Measurements from ENCODE around the gene CTSE.

Gene CTSE

DNA sequence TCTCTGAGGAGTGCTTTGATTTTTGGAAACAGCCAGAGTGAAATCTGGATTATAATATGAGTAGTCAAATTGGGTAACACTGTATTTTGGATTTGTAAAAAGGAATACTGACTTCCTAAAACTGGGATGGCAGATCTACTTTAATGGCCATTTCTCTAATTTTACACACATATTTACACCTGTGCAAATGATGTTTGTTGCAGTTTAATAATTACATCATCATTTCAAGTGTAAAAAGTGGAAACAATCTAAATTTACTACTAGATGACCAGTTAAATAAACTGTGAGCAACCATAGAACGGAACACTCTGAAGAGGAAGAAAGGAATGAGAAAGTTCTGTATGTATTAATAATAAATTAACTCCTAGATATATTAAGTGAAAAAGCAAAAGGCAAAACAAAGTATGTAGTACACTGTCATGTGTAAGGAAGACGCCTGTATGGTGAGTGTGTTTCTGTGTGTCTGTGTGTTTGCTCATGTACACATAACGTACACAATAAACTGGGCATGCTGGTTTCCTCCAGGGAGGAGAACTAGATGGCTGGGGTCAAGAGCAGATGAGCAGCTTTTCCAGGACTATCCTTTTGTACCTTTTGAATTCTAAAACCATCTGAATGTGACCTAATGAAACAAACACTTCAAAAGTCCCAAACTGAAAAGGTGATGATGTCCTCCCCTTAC lies 26.4 kb upstream of the CTSE start:
- DNase-seq (ENCODE audit: low read depth) = no peak

DNA sequence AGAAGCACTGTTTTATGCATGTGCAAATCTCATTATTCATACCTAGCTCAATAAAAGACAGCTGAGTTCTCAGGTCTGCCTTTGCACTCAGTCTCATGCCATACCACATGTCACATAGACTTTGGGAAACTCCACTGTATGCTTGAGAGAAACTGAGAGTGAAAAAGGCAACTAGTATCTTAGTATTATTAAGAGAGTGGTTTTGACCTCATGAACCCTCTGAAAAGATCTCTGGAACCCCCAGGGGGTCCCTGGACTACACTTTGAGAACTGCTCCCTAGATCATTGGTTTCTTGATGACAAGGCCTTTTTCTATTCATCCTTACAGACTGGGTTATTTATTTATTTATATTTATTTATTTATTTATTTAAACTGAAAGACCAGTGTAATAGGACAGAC lies 25.6 kb upstream of the CTSE start:
- no peak for DNase-seq (ENCODE audit: low read depth)

DNA sequence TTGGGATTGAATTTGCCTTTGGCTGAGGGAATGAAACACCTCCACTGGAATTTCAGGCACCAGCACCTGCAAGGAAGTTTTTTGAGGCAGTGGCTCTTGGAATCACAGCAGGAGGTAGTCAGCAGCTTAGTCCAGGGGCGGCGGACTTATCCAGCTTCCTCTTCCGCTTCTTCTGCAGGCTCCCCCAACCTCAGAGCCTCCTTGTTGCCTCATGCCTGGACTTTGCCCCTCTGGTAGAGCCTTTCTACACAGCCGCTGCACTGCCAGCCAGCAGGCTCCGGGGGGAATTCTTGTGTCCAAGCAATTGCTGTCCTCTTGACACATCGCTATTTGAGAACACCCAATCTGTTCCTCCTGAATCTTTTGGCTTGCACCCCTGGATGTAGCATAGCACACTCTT lies 24.9 kb upstream of the CTSE start:
- DNase-seq (ENCODE audit: low read depth) = no peak

DNA sequence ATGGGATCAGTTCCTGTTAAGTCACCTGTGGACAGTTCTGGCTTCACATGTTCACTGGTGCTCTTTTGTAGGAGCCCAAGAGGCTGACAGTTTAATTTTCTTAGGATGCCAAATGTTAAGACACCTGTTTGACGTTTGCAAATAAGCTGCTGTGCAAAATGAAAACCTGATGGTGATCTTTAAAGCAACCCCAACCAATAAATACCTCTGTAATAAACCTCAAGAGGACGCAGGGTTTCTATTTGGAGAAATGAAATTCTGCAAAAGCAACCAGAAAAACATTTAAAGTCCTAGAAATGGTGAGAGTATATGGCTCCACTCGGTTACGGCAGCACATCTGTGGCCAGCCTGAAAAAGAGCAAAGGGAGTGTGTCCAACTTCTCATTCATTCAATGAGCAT lies 23.6 kb upstream of the CTSE start:
- no peak for DNase-seq (ENCODE audit: low read depth)

- no peak for DNase-seq (ENCODE audit: low read depth)
These were observed 17.9 kb upstream of the CTSE start for GRCh38 chr1:206041640-206042039.

DNA sequence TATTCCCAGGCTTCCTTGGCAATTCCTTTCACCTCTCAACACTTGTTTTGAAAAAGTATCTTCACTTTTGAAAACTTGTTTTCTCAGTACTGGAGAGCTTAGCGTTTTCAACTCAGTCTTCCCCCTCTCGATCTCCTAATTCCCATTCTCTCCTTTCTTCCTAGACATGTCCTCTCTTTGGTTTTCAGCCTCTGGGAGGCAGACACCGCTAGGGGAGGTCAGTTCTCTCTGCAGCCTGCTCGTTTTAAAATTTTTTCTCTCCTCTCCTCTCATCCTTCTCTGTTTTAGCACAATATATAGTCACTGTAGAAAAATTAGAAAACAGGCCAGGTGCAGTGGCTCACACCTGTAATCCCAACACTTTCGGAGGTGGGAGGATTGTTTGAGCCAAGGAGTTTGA lies 16.6 kb upstream of the CTSE start:
- DNase-seq (ENCODE audit: low read depth) = no peak

DNA sequence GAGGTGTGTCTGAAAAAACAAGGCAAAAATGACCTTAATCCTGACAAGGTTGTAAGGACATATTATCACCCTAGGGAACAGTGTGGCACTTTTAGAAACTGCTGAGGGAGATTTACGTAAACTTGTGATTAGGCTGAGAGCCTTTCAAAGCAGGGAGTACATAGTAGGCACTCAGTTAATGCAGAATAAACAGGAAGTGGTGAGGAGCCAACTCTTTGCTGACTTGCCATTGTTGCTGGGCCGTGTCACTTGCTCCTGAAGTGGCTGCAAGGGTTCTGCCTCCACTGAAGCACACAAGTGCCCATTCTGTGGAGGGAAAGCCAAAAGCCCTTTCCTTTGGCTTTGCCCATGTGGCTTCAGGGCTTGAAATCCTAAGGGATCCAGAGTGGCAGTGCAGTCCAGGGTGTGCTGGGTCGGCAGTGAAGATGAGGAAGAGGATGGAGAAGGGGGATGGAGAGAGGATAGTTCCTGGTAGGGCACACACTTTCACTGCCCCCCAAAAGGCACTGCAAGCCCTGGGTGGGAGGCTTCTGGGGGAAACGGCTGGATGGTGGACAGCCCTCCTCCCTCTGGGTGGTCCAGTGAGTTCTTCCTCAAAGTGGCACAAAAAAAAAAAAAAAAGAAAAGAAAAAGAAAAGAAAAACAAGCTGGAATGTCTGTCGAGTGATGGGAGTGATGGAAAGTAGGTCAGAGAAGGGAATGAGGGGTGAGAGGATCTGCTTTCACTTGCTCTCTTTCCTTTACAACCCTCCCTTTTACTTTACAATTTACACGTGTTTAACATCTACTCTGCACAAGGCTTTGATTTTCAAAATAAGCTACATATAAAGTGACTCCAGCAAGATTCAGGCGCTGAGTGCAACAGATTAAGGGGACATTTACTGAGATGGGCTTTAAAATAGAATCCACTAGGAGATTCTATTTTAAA lies 15.6 kb upstream of the CTSE start:
- DNase-seq (ENCODE audit: low read depth) = no peak

- DNase-seq (ENCODE audit: low read depth) = no peak
These were observed 13.9 kb upstream of the CTSE start for GRCh38 chr1:206037581-206037980.

DNA sequence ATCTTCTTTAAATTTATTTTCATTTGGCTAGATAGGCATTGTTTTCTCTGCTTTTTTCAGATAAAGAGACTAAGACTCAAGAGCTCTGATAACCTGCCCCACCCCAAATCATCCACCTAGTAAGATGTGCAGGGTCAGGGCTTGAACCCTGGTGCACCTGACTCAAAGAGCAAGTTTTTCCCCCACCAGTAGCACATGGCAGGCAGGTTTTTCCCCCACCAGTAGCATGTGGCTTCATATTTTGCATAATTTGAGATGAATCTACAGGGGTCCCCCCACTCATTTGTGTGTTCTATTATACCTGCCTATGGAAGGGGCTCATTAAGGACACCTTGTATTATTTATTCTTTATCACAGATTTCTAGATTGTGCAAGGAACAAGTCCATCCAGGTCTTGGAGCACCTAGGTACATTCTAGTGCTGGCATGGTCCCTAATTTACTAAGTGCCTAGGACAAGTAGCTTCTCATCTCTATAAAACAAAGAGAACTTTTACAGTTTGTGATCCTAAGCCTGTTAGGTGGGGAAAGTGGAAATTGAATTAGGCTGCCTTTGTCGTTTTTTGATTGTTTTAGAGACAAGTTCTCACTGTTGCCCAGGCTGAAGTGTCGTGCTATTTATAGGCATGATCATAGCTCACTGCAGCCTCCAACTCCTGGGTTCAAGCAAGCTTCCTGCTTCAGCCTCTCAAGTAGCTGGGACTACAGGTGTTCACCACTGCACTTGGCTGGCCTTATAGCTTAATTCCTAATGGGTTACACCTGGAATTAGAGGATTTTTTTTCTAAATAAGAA lies 13.2 kb upstream of the CTSE start:
- DNase-seq (ENCODE audit: low read depth) = no peak

- no peak for DNase-seq (ENCODE audit: low read depth)
These were observed 11.3 kb upstream of the CTSE start for GRCh38 chr1:206035027-206035426.

DNA sequence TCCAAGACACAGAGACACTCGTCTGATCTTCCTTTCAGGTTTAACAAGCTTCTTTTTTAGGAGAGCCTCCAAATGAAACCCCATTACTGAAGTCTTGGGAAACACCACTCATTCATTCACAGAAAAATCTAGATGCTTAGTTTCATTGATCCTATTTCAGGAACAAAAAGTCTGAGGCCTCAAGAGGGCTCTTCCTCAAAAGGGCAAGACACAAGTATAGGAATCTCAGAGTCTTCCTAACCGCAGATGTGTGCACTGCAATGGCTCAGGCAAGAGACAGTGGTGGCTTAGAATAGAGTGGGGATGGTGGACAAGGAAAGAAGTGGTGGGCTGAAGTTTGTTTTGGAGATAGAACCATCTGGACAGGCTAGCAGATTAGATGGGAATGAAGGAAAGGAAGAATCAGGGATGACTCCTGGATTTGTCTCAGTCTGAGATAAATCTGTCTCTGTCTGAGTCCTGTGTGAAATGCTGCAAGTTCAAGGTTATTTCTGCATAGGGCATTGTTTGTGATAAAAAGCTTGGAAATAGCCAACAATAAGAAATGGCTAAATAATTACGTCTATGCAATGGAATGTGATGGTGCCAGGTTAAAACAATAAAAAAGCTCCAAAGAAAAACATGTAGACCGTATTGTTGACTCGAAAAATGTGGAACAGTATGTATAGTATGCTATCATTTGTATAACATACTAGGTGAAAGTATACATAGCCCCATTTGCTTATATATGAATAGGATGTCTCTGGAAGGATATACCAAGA lies 8.9 kb upstream of the CTSE start:
- DNase-seq (ENCODE audit: low read depth) = no peak

DNA sequence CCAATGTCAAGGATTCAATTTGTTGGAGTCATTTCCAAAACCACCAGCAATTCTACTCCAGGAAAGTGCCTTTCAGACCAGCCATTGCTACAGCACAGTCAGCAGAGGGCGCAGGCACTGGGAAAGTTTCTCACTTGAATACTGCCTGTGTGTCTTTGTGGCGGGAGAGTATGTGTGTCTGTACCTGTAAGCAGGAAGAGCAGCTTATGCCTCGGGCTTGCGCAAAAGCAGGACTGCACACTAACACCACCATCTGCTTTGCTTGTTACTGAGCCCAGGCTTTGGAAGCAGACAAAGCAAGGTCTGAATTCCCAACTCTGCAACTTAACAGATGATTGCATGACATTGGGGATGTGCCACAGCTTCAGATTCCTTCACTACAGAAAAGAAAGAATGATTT lies 7.0 kb upstream of the CTSE start:
- peak; percentile 49 for DNase-seq (ENCODE audit: low read depth)

GRCh38 chr1:206030191-206030590 lies 6.5 kb upstream of the CTSE start:
- DNase-seq (ENCODE audit: low read depth) = no peak

- peak; percentile 3 for DNase-seq (ENCODE audit: low read depth)
These were observed 5.8 kb upstream of the CTSE start for GRCh38 chr1:206029484-206029883.

DNA sequence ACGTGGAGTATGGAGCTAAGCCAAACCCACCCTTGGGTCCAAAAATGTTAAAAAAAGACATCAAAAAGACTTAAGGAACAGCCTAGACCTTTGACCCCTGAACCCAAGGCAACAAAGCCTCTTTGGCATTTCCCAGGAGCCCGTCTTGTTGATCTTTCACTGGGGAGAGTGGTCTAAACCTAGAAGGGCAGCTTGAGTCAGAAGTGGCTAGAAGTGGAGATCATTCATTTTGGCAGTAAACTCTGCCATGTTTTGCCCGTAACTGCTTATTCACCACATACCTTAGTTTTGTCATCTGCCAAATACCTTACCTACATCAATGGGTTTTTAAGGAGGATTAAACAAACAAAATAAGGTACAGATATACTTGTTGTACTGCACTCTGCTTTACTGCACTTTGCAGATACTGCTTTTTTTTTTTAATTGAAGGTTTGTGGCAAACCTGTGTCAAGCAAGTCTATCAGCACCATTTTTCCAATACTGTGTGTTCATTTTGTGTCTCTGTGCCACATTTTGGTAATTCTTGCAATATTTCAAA lies 1.7 kb upstream of the CTSE start:
- DNase-seq (ENCODE audit: low read depth) = no peak

- DNase-seq (ENCODE audit: low read depth) = no peak
These were observed 929 bp downstream of the CTSE start for GRCh38 chr1:206022766-206023165.

GRCh38 chr1:206021626-206022365 lies 1.9 kb downstream of the CTSE start:
- DNase-seq (ENCODE audit: low read depth) = no peak

GRCh38 chr1:206021008-206021625 lies 2.6 kb downstream of the CTSE start:
- no peak for DNase-seq (ENCODE audit: low read depth)

DNA sequence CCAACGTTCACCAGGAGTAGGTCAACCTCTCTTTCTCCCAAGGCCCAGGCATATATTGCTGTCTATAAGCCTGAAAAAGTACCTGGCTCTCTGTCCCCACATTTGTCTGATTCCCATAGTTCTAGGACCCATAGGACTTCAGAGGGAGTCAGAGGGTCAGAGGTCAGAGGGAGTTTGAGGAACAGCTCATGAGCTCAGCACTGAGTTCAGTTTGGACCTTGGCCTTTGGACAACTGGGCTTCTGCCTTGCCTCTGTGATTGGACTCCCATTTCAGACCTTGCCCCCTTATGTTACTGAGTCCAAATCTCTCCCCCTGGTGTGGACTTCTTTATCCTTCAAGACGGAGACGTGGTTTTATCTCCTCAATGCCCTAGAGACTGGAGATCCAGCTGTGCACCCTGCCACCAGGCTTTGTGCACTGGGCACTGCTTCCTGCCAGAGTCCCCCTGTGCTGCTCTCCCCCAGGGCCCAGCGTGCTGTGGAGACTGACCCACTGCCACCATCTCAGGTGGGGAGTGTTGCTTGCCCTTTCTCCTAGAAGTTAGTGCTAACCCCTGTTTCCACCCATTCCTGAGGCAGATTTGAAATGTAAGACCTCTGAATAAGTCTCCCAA lies 3.2 kb downstream of the CTSE start:
- DNase-seq (ENCODE audit: low read depth) = no peak

- no peak for DNase-seq (ENCODE audit: low read depth)
These were observed 8.6 kb downstream of the CTSE start for GRCh38 chr1:206015071-206015470.

Measured in fibroblast of the conjunctiva (primary cell).